ENCODE results near the gene MASP2. TPM values are rescaled to one million over a fixed set of nuclear protein-coding genes. Genes with fewer than 3 reads are reported as not detected.
"Not testable (repeated sequence)": the region's sequence is repeated elsewhere in the genome, so short reads cannot be mapped to it uniquely, and the experiment has no call there.

Gene MASP2
- total RNA-seq, 1 donor from 2014 or later, result not detected

DNA sequence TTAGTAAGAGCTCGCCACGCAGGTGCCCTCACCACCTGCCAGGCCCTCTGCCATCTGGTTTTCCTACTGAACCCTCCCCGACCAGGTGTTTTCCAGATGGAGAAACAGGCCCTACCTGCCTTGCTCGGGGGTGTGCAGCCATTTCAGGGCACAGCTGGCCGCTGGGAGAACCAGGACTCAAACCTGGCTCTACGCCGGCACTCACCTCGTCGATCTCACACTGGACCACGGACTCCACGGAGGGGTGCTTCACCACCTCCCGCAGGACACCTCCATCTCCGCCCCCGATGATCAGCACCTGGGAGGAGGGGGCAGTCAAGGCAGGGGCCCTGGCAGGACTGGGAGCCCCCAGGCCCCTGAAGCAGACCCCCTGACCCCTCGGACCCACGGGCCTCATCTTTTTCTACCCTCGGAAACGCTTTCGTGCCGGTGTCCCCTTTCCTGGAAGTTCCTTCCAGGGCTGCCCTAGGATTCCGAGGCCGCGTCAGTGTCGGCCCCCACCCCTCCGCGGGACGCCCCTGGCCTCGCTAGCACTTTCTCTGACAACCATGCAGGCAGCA, 11.6 kb upstream of the MASP2 start:
- no peak for DNase-seq (ENCODE audit: low spot score)

DNA sequence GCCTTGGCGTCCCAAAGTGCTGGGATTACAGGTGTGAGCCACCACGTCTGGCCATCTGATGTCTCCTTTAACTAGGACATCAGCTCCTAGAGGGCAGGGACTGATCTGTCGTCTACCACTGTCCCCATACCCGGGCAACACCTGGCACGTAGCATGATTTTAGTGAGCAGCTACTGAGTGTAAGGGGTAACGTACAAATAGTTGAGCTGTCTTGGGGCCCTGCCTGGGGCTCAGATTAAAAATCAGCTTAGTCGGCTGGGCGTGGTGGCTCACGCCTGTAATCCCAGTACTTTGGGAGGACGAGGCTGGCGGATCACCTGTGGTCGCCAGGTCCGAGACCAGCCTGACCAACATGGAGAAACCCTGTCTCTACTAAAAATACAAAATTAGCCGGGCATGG, 11.0 kb upstream of the MASP2 start:
- no peak for DNase-seq (ENCODE audit: low spot score)

DNA sequence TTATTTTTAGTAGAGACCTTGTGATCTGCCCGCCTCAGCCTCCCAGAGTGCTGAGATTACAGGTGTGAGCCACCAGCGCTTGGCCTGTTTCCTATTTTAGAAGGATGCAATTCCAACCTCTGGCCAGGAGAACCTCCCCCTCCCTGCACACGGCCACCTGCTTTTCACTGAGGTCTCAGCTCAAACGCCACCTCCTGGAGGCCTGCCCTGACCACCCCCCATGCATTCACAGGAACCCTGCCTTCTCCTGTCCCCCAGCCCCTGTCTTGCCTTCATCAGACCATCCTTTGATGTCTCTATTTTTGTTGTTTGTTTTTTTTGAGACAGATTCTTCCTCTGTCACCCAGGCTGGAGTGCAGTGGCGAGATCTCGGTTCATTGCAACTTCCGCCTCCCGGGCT, 10.4 kb upstream of the MASP2 start:
- DNase-seq (ENCODE audit: low spot score), result no peak

DNA sequence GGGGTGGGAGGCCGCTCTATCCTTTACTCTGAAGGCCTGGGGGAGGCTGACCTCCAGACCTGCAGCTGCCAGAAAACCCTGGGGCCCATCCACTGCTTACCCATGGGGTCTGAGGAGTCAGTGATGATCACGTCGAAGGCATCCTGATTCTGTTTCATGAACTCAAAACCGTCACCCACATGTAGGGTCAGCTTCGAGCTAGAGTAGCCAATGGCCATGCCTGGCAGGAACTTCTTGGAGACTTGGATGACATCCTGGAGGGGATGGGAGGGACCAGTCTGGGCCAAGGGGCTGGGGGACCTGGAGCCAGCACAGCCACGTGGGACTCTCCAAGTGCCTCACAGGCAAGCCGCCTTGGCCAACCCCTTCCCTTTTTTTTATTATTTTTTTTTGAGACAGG, 9.5 kb upstream of the MASP2 start:
- DNase-seq (ENCODE audit: low spot score), result no peak

DNA sequence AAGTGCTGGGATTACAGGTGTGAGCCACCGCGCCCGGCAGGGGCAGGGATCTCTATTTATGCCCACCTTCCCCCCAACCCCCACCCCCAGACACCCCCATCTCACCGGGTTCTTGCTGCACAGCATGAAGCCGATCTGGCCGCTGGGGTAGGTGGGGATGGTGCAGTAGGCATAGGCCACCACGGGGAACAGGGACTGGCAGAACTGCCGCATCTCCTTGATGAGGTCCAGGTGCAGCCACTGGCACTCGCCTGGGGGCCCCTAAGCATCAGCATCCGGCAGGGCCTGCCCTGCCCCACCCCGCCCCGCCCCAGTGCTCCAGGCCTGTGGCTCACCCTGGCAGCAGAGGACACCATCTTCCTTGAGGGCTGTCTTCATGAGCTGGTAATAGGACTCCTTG, 8.6 kb upstream of the MASP2 start:
- no peak for DNase-seq (ENCODE audit: low spot score)

DNA sequence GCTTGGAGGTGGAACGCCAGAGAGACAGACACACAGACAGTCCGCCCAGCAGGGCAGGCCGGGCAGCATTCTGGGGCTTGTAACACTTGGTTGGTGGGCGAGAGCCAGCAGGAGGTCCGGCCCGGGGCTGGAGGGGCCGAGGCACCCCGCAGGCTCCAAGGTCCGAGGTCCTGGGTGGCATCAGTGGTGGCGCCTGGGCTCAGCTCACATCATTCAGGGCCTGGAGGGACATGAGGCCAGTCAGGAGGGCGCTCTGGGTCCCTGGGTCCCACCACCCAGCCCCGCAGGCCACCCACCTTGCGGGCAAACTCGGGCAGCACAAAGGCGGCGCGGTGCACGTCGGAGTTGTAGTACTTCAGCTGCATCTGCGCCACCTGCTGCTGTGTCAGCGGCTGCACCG, 7.6 kb upstream of the MASP2 start:
- DNase-seq (ENCODE audit: low spot score), result no peak

DNA sequence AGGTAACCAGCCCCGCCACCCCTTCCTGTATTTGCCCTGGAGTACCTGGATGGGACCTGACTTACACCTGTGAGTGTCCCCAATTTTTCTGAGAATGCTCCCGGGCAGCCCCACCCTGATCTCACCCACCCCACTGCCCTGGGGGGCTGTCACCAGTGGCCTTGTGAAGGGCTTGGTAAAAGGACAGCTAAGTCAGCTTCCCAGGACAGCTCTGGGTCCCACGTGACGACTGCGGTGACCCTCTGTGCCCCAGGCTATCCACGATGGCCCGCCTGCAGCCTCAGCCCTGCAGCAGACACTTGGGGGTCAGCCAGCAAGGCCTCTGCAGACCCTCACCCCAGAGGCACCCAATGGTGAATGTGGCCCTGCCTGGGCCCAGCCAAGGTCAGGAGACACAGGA, 7.1 kb upstream of the MASP2 start:
- no peak for DNase-seq (ENCODE audit: low spot score)

DNA sequence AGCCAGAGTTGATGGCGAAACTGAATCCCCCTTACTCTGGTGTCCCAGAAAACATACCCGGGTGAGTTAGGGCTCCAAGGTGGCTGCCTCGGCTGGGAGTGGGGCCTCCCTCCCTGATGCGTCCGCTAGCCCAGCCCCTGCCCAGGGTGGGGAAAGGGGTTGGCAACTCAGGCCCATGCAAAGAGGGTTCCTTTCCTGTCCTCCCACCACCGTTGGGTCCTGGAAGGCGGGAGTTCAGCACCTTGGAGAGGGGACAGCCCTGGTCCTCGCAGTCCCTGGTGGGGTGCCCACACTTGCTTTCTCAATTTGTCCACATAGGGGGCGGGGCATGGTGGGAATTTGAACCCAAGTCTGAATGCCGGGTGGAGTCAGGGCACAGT, 6.7 kb upstream of the MASP2 start:
- no peak for DNase-seq (ENCODE audit: low spot score)

DNA sequence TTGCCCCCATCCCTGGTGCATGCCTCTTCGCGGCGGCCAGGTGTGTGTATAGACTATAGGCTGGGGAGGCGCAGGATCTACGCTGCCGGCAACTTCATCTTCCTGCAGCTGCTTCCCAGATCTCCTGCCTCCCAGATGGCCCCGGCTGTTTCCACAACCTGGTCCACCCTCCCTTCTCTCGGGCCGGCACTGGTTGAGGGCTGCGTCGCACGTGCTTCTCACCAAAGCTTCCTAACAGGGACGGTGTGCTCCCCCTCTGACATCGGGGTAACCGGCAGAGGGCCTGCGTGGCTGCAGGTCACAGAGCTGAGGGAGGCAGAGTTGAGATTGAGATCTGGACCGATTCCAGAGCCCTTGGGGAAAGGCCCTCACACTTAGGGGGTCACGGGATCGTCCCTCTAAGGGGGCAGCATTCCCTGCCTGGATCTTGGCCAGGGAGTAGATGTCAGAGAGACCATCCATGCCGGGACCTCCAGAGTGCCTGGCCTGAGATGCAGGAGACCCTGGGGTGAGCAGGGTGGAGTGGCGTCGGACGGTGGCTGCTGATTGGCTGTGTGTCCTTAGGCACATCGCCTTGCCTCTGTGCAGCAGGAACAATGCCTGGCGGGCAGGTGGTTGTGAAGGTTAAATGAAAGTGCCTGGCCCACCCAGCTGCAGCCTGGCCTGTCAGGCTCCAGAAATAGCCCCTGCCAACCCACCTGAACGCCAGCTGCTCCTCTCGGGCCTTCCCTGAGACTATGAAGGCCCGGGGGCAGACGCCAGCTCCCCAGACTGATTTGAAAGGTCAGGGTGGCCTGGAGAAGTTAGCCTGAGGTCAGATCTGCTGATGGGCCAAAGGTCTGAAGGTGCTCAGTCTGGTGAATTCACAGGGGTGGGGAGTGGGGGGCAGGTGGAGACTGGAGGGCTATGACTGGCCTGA, 6.1 kb upstream of the MASP2 start:
- no peak for DNase-seq (ENCODE audit: low spot score)

DNA sequence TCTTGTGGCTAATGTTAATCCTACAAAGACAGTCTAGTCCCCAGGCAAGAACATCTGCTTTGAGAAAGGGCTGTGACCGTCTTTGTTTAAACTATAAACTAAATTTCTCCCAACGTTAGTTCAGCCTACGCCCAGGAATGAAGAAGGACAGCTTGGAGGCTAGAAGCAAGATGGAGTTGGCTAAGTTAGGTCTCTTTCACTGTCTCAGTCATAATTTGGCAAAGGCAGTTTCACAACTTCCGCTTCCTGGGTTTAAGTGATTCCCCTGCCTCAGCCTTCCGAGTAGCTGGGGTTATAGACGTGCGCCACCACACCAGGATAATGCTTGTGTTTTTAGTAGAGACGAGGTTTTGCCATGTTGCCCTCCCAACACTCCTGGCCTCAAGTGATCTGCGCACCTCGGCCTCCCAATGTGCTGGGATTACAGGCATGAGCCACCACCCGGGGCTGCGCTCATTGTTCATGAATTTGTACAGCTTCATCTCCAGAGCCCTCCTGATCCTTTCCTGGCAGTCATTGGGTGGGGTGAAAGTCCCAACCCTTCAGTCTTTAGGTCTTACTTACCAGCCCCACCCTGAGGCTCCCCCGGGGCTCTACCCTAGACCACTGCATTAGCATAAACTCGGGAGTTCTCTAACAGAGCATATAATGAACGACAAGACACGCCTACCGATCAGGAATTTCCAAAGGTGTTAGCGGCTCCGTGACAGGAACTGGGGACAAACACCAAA, 4.9 kb upstream of the MASP2 start:
- DNase-seq (ENCODE audit: low spot score), result no peak

DNA sequence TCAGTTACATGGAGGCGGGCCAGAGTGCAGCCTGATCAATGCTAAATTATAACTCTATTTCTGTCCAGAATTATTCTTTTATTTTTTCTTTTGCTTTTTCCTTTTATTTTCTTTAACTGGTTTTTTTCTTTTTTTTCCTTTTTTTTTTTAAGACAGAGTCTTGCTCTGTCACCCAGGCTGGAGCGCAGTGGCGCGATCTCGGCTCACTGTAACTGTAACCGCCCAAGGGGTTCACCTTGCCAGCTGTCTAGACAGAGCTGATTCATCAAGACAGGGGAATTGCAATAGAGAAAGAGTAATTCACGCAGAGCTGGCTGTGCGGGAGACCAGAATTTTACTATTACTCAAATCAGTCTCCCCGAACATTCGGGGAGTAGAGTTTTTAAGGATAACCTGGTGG, 4.1 kb upstream of the MASP2 start:
- not testable (repeated sequence) for DNase-seq (ENCODE audit: low spot score)

DNA sequence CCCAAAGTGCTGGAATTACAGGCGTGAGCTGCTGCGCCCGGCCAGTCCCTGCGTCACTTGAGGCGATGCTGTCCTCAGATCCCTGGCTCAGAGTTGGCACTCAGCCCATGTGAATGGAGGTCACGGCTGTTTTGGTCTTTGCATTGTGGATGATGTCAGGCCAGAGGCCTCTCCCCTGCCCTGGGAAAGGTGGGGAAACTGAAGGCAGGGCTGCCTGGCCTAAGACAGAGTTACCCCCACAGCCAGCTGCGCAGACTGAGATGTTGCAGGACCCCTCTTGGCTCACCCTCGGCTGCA, 821 bp downstream of the MASP2 start:
- DNase-seq (ENCODE audit: low spot score), result no peak

DNA sequence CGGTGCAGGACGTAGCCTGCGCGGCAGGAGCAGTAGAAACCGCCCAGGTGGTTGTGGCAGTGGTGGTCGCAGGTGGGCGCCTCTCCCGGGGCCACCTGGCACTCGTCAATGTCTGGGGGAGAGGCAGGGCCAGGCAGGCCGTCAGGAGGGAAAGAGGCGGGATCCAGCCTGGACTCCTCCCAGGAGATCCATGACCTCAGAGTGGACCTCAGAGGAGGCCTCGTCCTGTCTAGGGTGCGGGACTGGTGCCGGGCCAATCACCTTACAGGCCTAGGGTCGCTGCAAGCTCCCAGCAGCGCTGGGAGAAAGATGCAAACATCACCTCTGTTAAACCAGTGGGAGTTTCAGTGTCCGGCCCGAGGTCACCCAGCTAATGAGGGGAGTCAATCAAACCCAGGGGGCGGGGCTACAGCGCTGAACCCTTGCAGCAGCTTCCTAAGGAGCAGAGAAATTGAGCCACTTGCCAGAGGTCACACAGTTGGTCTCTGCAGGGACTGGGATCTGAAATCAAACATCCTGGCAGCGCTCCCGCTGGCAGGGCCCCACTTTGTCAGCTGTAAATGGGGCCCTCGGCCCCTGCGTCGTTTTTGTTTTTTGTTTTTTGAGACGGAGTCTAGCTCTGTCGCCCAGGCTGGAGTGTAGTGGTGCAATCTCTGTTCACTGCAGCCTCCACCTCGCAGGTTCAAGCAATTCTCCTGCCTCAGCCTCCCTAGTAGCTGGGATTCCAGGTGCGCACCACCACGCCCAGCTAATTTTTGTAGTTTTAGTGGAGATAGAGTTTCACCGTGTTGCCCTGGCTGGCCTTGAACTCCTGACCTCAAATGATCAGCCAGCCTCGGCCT, 1.4 kb downstream of the MASP2 start:
- DNase-seq (ENCODE audit: low spot score), result no peak

DNA sequence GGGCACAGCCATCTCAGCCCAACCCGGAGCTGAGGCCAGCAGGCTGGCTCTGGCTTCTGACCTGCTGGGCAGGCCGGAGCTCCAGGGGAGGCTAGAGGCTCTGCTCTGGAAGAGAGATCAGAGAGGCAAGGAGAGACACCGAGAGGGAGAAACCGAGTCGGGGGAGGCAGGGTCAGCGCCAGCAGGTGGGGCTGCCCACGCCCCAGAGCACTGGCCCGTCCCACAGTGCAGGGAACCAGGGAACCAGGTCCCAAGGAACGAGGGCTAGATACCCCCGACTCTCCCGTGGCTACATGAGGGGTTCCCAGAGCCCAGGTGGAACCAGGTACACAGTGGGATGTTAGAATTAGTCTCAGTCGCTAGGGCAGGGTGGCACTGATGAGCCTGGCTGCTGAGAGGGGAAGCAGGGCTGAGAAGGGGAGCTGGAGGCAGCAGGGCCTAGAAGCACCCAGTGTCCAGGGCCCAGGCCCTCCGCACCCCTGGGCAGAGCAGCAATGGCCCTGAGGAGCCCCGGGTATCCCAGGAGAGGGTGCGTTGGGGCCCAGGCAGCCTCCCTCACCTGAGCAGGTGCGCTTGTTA, 2.1 kb downstream of the MASP2 start:
- no peak for DNase-seq (ENCODE audit: low spot score)

DNA sequence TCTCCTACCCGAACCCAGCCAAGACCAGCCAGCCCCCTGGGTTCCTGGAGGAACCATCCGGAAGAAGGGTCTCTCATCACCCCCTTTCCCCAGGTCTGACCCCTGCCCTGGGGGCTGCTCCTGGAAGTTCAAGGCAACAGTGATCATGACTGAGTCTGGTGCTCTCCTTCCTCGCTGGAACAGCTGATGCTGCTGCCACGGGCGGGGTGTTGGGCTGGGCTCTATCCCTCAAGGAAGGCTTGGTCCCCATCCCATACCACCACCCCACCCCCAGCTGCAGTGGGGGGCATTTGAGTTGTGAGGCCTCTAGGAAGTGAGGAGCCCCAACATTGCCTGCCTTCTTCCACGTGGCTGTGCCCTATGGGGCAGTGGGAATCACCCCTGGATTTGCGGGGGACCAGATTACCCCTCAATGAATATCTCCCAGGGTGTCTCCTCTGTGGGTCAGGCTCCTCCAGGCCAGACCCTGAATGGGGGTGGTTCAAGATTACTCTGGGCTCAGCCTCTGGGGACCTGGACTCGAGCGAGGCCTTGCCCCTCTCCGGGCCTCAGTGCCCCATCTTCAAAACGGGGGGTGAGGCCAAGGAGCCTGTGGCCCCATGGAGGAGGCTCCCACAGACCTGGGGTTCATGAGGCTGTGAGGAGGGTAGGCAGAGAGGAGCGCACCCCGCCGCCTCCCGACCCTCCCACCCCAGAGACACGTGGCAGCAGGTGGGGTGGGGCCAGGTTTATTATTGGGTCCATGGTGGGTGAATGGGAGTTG, 2.8 kb downstream of the MASP2 start:
- DNase-seq (ENCODE audit: low spot score), result no peak

DNA sequence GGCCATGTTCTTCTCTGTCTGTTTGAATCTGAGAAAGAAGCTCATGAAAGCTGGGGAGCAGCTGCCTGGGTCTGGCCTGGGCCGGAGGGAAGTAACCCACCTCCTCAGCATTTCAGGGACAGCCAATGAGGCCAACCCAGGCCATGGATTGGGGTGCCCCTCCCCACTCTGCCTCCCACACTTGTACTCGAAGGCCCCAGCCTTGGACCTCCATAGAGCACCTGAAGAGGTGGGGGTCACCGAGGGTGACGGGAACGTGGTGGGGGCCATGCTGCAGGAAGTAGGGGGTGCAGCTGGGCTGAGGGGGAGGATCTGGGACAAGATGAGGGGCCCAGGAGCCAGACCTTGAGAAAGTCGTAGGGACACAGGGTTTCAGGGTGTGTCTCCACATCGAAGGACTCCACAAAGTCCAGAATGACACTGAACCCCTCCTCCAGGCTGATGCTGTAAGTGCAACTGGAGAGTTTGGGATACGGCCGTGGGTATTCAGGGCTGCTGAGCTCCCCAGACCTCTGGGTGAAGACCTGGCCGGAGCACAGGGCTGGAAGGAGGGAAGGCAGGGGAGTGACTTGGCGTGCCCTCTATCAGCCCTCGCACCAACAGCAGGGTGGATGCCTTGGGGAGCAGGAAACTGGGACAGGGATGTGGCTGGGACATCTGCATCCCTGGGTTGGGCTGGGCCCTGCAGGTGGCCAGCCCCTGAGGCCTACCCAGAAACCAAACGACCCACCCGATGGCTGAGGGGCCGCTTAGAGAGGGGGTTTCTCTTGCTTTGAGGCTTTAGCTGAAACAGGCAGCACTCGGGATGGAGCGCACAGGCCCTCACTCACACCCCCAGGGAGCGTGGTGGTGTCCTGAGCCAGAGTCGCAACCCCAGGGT, 3.8 kb downstream of the MASP2 start:
- DNase-seq (ENCODE audit: low spot score), result no peak

DNA sequence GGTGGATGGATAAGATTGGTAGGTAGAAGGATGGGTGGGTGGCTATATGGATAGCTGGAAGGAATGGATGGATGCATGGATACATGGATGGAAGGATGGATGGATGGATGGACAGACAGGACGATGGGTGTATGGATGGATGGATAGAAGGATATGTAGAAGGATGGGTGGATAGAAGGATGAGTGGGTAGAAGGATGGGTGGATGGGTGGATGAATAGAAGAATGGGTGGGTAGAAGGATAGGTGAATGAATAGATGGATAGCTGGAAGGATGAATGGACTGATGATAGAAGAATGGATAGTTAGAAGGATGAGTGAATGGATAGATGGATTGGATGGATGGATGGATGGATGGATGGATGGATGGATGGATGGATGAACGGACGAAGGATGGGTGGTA, 5.0 kb downstream of the MASP2 start:
- no peak for DNase-seq (ENCODE audit: low spot score)

DNA sequence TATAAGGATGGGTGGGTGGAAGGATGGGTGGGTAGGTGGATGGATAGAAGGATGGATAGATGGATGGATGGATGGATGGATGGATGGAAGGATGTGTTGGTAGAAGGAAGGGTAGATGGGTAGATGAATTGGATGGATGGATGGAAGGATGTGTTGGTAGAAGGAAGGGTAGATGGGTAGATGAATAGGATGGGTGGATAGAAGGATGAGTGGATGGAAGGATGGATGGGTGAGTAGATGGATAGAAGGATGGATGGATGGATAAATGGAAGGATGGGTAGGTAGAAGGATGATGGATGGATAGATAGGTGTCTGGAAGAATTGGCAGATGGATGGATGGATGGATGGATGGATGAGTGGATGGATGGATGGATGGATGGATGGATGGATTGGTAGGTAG, 6.0 kb downstream of the MASP2 start:
- DNase-seq (ENCODE audit: low spot score), result no peak

DNA sequence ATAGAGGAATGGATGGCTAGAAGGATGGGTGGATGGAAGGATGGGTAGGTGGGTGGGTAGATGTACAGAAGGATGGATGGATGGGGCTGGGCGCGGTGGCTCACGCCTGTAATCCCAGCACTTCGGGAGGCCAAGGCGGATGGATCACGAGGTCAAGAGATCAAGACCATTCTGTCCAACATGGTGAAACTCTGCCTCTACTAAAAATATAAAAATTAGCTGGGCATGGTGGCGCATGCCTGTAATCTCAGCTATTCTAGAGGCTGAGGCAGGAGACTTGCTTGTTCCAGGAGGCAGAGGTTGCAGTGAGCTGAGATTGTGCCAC, 7.0 kb downstream of the MASP2 start:
- DNase-seq (ENCODE audit: low spot score), result not testable (repeated sequence)

Data from mucosa of gallbladder (tissue), 1 donor.